VCaP (cell line): Measurements from ENCODE around the gene PRAF2.

ENCODE experiments used
- H3K27ac ChIP-seq: fragments of 450-650 bp; 2 replicates; pipeline ENCODE4 v1.5.1; 2017
- TF ChIP-seq, protein P1 (sequence below): fragments of 450-650 bp; conservative IDR thresholded peaks from 2 replicates; pipeline ENCODE4 v1.5.1; 2017; ENCODE audit warnings: mild to moderate bottlenecking, moderate library complexity

Gene PRAF2

DNA sequence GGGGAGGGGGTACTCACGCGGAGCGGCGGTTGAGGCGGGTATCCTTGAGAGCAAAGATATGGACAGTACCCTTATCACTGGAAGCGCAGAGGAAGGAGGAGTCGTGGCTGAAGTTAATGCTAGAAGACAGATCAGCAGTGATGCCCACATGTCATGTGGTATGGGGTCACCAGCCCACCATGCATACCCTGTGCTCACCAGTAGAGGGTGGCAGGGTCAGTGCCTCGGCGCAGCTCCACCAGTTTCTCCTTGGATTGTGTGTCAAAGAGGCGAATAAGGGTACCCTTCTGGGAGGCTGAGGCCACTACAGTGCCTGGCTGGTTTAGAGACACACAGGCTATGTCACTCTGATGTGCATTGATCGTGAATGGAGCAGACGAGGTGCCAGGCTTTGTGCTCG lies 1.5 kb upstream of the PRAF2 start:
- TF ChIP-seq, protein P1, sequence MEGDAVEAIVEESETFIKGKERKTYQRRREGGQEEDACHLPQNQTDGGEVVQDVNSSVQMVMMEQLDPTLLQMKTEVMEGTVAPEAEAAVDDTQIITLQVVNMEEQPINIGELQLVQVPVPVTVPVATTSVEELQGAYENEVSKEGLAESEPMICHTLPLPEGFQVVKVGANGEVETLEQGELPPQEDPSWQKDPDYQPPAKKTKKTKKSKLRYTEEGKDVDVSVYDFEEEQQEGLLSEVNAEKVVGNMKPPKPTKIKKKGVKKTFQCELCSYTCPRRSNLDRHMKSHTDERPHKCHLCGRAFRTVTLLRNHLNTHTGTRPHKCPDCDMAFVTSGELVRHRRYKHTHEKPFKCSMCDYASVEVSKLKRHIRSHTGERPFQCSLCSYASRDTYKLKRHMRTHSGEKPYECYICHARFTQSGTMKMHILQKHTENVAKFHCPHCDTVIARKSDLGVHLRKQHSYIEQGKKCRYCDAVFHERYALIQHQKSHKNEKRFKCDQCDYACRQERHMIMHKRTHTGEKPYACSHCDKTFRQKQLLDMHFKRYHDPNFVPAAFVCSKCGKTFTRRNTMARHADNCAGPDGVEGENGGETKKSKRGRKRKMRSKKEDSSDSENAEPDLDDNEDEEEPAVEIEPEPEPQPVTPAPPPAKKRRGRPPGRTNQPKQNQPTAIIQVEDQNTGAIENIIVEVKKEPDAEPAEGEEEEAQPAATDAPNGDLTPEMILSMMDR = no peak
- H3K27ac ChIP-seq = no peak overlapping the region

DNA sequence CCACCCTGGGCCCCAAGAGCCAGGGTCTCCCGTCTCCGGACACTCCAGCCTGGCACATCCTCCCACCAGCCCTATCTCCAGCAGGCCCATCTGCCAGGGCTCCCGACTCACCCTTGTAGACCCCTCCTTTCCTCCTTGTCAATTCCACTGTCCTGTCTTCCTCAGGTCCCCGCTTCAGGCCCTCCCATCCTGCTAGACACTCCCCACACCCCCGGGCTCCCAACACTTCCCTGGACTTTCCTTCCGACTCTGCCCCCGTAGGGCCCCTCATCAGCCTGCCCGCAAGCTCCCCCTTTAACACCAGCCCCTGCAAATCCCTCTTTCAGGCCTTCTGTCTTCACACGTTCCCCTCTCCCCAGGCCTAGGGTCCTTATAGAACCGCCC lies 1.1 kb downstream of the PRAF2 start:
- TF ChIP-seq, protein P1 = no peak
- no peak overlapping the region for H3K27ac ChIP-seq

DNA sequence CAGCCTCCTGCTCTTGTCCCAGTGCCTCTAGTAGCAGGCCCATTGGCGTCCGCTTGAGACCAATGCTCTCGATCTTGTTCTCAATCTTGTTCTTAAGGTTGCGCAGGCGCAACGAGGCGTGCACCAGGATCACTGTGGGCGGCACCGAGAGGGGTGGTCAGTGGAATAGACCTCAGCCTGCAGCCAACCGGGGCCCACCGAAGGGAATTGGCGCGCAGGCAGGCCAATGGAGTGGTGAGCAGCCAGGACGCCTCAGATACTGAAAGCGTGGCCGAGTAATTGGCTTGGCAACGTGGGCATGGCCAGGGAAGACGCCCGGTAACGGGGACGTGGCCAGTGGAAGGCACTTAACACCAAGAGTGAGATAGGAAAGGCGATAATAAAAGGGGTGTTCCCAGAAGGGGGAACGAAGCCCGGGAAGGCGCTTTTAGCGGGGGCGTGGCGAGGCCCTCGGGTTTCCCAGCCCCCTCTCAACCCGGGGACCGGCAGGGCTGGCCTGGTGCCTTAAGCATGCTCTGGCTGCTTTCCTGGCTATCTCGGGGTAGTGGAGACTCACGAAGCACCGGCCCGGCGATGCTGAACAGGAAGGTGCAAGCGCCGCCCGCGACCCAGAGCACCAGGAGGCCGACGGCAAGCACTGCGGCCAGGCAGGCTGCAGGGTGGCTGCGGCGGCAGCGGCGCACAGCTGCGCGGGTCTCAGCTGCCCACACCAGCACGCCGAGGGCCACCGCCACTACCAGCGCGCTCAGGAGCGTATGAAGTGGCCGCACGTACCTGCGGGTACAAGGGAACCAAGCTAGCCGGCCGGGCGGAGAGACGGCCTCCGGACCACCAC lies 1.7 kb downstream of the PRAF2 start:
- TF ChIP-seq, protein P1 = no peak
- H3K27ac ChIP-seq = no peak overlapping the region

DNA sequence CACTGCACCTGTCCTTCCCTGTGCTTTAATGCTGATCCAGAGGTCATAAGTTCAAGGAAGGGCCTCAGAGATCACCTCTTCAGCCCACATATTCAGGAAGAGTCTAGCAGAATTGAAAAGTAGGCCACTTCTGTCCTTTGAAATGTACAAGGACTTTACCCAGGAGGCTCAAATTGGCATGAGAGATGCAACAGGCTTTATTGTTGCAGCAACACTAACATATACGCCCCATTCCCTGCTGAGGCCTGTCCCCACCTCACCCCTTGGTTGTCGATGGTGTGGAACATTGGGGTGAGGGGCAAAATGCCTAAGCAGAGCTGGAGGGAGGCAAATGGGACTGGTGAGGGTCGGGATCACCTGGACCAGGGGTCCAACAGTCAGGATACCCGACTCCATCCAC lies 2.8 kb downstream of the PRAF2 start:
- no peak overlapping the region for H3K27ac ChIP-seq
- TF ChIP-seq, protein P1 = no peak

DNA sequence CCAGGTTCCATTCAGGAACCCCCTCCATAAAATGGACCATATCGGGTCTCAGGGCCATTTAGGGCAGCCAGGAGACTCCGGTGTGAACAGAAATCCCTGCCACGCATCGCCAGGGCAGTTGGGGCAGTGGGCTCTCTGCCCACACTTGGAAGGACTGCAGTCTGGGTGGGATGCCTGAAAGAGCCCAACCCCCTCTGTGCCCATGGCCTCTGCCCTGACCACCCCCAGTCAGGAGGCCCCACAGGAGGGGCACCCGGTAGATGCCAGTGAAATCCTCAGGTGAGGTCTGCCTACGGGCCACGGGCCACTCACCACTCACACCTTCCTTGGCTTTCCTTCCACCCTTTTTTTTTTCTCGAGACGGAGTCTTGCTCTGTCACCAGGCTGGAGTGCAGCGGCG lies 4.8 kb downstream of the PRAF2 start:
- TF ChIP-seq, protein P1 = no peak
- H3K27ac ChIP-seq = no peak overlapping the region

DNA sequence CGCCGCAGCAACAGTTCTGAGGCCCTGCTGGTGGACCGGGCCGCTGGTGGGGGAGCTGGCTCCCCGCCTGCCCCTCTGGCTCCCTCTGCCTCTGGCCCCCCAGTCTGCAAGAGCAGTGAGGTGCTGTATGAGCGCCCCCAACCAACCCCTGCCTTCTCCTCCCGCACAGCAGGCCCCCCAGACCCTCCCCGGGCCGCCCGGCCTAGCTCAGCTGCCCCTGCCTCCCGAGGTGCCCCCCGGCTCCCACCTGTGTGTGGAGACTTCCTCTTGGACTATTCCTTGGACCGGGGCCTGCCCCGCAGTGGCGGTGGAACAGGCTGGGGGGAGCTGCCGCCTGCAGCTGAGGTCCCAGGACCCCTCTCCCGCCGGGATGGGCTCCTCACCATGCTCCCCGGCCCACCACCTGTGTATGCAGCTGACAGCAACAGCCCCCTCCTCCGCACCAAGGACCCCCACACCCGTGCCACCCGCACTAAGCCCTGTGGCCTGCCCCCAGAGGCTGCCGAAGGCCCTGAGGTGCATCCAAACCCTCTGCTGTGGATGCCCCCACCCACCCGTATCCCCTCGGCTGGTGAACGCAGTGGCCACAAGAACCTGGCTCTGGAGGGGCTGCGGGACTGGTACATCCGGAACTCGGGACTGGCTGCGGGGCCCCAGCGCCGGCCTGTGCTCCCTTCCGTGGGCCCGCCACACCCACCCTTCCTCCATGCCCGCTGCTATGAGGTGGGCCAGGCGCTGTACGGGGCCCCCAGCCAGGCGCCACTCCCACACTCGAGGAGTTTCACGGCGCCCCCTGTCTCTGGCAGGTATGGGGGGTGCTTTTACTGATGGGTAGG lies 6.3 kb downstream of the PRAF2 start:
- TF ChIP-seq, protein P1 = no peak
- no peak overlapping the region for H3K27ac ChIP-seq

DNA sequence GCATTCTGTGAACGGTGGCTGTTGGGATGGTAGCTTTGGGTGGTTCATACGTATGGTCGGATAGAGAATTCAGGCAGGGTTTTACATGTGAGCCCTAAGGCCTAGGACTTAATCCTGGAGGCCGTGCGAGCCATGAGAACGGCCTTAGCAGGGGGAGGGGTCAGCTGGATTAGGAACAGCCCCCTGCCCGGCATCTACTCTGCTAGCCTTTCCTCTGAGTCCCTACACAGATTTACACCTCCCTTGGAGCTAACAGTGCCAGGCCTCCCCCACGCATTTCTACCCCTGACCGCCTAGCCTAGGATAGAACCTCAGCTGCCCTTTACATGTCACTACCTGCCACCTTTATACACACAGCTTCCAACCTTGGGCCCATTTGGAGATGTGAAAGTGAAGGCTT lies 7.1 kb downstream of the PRAF2 start:
- TF ChIP-seq, protein P1 = no peak
- H3K27ac ChIP-seq = no peak overlapping the region
